PC-9 (cell line): Measurements from ENCODE around the gene HBA2. TPM values are rescaled to one million over a fixed set of nuclear protein-coding genes. Genes with fewer than 3 reads are reported as not detected.

ENCODE experiments used
- BruUV-seq: library from RNA; stranded (reverse); fragments of 400-500 nt; replicated peaks from 2 replicates; lab custom pipeline; 2021; lab: Mats Ljungman, UMichigan
- CTCF ChIA-PET: fragments of 300-600 bp; sonication (Branson Sonifier 250); formaldehyde crosslinking; loops from one replicate; lab custom pipeline; 2022; ENCODE audit warnings: antibody characterized with exemption; lab: Charles Lee
- POLR2A ChIA-PET: fragments of 300-600 bp; sonication (Branson Sonifier 250); formaldehyde crosslinking; loops from one replicate; lab custom pipeline; 2022; ENCODE audit warnings: antibody characterized with exemption; ENCODE audit not compliant: unreplicated experiment; lab: Charles Lee
- DNase-seq, 2 experiments: peaks; one replicate each; pipeline versions ENCODE4 v3.0.0 to v3.0.0-alpha.2; 2015 to 2022; ENCODE audit warnings: mixed read lengths in 1 of 2
- H2AFZ ChIP-seq: fragments of 200-600 bp; sonication (generic); 2 replicates; pipeline ENCODE4 v1.8.1; 2017; ENCODE audit warnings: antibody characterized with exemption
- H3F3A ChIP-seq: fragments of 200-600 bp; sonication (generic); 2 replicates; pipeline ENCODE4 v1.8.1; 2017; ENCODE audit warnings: antibody characterized with exemption, mild to moderate bottlenecking, low read depth; ENCODE audit not compliant: insufficient read depth
- H3K27ac ChIP-seq: fragments of 200-600 bp; sonication (generic); 2 replicates; pipeline ENCODE4 v1.6.1; 2016; ENCODE audit warnings: mixed run types
- H3K27me3 ChIP-seq: fragments of 200-600 bp; sonication (generic); 2 replicates; pipeline ENCODE4 v1.6.1; 2016; ENCODE audit warnings: low read depth, mixed run types; ENCODE audit not compliant: insufficient read depth
- H3K36me3 ChIP-seq: fragments of 200-600 bp; sonication (generic); 2 replicates; pipeline ENCODE4 v1.6.1; 2016; ENCODE audit warnings: low read depth, mixed run types
- H3K4me1 ChIP-seq: fragments of 200-600 bp; sonication (generic); replicated peaks from 2 replicates; pipeline ENCODE4 v1.6.1; 2016; ENCODE audit warnings: mixed run types; ENCODE audit not compliant: insufficient read depth
- H3K4me2 ChIP-seq: fragments of 200-600 bp; sonication (generic); 2 replicates; pipeline ENCODE4 v1.6.1; 2017; ENCODE audit warnings: mixed run types
- H3K4me3 ChIP-seq: fragments of 200-600 bp; sonication (generic); 2 replicates; pipeline ENCODE4 v1.6.1; 2016; ENCODE audit warnings: mixed run types
- H3K79me2 ChIP-seq: fragments of 200-600 bp; sonication (generic); 2 replicates; pipeline ENCODE4 v1.6.1; 2017; ENCODE audit warnings: low read depth, mixed run types
- H3K9me2 ChIP-seq: fragments of 200-600 bp; sonication (generic); 2 replicates; pipeline ENCODE4 v1.8.1; 2017; ENCODE audit warnings: mild to moderate bottlenecking; ENCODE audit not compliant: insufficient read depth
- H3K9me3 ChIP-seq: fragments of 200-600 bp; sonication (generic); 2 replicates; pipeline ENCODE4 v1.8.1; 2016; ENCODE audit warnings: low read depth; ENCODE audit not compliant: insufficient read depth
- H4K20me1 ChIP-seq: fragments of 200-600 bp; sonication (generic); 2 replicates; pipeline ENCODE4 v1.8.1; 2017; ENCODE audit not compliant: insufficient read depth
- EZH2 ChIP-seq: fragments of 200-600 bp; sonication (generic); IDR thresholded peaks from 2 replicates; pipeline ENCODE4 v1.8.0; 2017; ENCODE audit warnings: antibody characterized with exemption, low read depth
- intact Hi-C: fragments of 100-400 bp; cut with micrococcal nuclease; formaldehyde crosslinking; loops from one replicate; pipeline ENCODE4 v1.10.0; 2022; ENCODE audit not compliant: unreplicated experiment
- total RNA-seq: library from RNA; stranded (reverse); gene quantifications from 2 replicates; pipeline ENCODE4 v1.2.3, GENCODE V29; 2021
- TF ChIP-seq, protein P1 (sequence below): fragments of 200-600 bp; sonication (generic); conservative IDR thresholded peaks from 2 replicates; pipeline ENCODE4 v1.6.1; 2017; ENCODE audit warnings: mixed run types, antibody characterized with exemption, mild to moderate bottlenecking, moderate library complexity

HBA2 gene
- total RNA-seq, 1 experiment from 2014 or later = not detected

DNA sequence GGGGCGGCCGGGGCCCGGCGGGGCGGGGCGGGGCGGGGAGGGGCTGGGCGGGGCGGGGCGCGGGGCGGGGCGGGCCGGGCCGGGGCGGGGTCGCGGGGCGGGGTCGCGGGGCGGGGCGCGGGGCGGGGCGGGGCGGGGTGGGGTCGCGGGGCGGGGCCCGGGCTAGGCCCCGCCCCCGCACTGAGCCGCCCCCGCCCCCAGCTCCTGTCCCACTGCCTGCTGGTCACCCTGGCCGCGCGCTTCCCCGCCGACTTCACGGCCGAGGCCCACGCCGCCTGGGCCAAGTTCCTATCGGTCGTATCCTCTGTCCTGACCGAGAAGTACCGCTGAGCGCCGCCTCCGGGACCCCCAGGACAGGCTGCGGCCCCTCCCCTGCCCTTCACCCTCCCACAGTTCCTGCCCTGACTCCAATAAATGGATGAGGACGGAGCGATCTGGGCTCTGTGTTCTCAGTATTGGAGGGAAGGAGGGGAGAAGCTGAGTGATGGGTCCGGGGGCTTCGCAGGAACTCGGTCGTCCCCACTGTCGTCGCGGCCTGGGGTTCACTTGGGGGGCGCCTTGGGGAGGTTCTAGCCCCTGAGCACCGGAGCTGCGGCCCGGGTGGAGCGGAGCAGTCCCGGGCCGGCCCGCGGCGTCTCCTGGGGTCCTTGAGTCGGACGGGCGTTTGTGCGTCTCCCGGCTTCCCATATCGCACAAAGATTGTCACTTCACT, 7.7 kb upstream of the HBA2 start:
- Histone ChIP-seq H3K27ac (no peak overlapping the region), H2AFZ (no peak overlapping the region)
- no TSS peak for BruUV-seq

DNA sequence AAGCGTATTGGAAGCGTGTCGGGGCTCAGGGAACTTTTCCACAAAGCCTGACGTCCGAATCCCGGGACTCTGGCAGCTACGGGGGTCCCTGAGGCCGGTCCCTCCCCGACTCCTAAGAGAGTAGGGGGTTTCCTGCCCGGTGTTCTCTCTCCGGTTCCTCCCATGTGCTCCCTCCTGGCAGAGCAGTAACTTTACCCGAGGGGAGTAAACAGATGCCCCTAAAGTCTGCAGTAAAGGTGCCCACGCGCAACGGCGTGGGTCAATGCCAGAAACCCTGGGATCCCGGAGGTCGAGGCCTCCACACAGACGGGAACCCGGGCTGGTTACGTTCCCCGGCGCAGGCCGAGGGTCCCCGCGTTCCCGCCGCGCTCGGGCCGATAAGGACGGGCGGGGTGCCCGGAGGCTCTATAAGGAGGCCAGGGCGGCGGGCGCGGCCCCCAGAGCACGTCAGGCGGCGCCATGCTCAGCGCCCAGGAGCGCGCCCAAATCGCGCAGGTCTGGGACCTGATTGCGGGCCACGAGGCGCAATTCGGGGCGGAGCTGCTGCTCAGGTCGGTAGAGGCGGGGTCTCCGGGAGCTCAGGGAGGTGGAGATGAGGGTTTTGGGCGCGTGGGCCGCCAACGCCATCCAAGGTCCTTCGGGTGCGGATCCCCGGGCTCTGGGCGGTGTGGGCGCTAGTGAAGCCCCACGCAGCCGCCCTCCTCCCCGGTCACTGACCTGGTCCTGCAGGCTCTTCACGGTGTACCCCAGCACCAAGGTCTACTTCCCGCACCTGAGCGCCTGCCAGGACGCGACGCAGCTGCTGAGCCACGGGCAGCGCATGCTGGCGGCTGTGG, 6.9 kb upstream of the HBA2 start, which contains the start of gene HBM:
HBM (plus strand) TSS at position 440 of the 836 bp plus-strand sequence; CDS start at position 460, 20 bp downstream.
- Histone ChIP-seq H3K4me1 (no peaks in the 10 kb centered on the region), H3K79me2 (no peaks in the 10 kb centered on the region), H3K27ac (no peak within 1 kb of the TSS), H3K9me3 (no peaks in the 10 kb centered on the region), H3K27me3 (peaks cover 17% of the 10 kb centered on the region), H3K9me2 (no peaks in the 10 kb centered on the region), H3K36me3 (no peaks in the 10 kb centered on the region), H4K20me1 (no peaks in the 10 kb centered on the region), H3K4me3 (no peak within 1 kb of the TSS), H3F3A (peaks cover 6% of the 10 kb centered on the region; the same call in 1 of the 2 replicates), H2AFZ (no peak within 1 kb of the TSS), H3K4me2 (no peak within 1 kb of the TSS)
- DNase-seq = no peak
- TF ChIP-seq, protein P1, sequence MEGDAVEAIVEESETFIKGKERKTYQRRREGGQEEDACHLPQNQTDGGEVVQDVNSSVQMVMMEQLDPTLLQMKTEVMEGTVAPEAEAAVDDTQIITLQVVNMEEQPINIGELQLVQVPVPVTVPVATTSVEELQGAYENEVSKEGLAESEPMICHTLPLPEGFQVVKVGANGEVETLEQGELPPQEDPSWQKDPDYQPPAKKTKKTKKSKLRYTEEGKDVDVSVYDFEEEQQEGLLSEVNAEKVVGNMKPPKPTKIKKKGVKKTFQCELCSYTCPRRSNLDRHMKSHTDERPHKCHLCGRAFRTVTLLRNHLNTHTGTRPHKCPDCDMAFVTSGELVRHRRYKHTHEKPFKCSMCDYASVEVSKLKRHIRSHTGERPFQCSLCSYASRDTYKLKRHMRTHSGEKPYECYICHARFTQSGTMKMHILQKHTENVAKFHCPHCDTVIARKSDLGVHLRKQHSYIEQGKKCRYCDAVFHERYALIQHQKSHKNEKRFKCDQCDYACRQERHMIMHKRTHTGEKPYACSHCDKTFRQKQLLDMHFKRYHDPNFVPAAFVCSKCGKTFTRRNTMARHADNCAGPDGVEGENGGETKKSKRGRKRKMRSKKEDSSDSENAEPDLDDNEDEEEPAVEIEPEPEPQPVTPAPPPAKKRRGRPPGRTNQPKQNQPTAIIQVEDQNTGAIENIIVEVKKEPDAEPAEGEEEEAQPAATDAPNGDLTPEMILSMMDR = no peak
- TF ChIP-seq EZH2 = no peak
- no TSS peak for BruUV-seq
- ChIA-PET POLR2A (no interaction called here), CTCF (no interaction called here)
- intact Hi-C loops = no loop called here

More for the DNA sequence above, 7.7 kb upstream of the HBA2 start:
- H3K79me2 ChIP-seq = no peaks in the 10 kb centered on the region
- H3K4me3 ChIP-seq = no peak overlapping the region
- no peaks in the 10 kb centered on the region for H3K4me1 ChIP-seq
- no peaks in the 10 kb centered on the region for H3K9me3 ChIP-seq
- no peaks in the 10 kb centered on the region for H3K9me2 ChIP-seq
- H3K27me3 ChIP-seq = peaks cover 14% of the 10 kb centered on the region
- intact Hi-C loops = no loop called here
- ChIA-PET POLR2A (no interaction called here), CTCF (no interaction called here)
- H3K4me2 ChIP-seq = no peak overlapping the region
- DNase-seq = no peak
- no peaks in the 10 kb centered on the region for H3K36me3 ChIP-seq
- TF ChIP-seq EZH2 = no peak
- TF ChIP-seq, protein P1 = no peak
- H4K20me1 ChIP-seq = no peaks in the 10 kb centered on the region
- H3F3A ChIP-seq = peaks cover 6% of the 10 kb centered on the region; the same call in 1 of the 2 replicates

DNA sequence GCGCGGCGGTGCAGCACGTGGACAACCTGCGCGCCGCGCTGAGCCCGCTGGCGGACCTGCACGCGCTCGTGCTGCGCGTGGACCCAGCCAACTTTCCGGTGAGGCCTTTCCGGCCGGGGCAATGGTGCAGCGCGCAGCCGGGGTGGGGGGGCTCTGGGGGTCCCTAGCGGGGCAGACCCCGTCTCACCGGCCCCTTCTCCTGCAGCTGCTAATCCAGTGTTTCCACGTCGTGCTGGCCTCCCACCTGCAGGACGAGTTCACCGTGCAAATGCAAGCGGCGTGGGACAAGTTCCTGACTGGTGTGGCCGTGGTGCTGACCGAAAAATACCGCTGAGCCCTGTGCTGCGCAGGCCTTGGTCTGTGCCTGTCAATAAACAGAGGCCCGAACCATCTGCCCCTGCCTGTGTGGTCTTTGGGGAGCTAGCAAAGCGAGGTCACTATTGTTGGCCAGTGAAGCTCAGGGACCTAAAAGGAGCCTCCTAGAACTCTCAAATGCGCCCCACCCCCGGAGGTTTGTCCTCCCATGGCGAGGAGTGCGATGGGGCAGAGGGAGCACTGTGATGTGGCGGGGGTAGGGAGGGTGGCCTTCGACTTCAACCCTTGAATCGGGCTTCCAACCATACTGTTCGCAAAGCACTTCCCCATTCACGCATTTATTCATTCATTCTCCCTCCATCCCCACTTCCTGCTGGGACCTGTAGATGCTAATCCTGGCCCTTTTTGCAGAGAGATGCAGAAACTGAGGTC, 6.1 kb upstream of the HBA2 start:
- H3K4me1 ChIP-seq = no peaks in the 10 kb centered on the region
- ChIA-PET CTCF (no interaction called here), POLR2A (no interaction called here)
- H3K36me3 ChIP-seq = no peaks in the 10 kb centered on the region
- no peaks in the 10 kb centered on the region for H3K79me2 ChIP-seq
- BruUV-seq = no TSS peak
- no peaks in the 10 kb centered on the region for H4K20me1 ChIP-seq
- no peaks in the 10 kb centered on the region for H3K9me3 ChIP-seq
- H3K4me2 ChIP-seq = no peak overlapping the region
- intact Hi-C loops = no loop called here
- no peak for DNase-seq
- no peak overlapping the region for H3K4me3 ChIP-seq
- H3K9me2 ChIP-seq = no peaks in the 10 kb centered on the region
- H2AFZ ChIP-seq = no peak overlapping the region
- H3K27me3 ChIP-seq = peaks cover 14% of the 10 kb centered on the region
- TF ChIP-seq, protein P1 = no peak
- no peak for TF ChIP-seq EZH2
- peaks cover 6% of the 10 kb centered on the region; the same call in 1 of the 2 replicates for H3F3A ChIP-seq
- no peak overlapping the region for H3K27ac ChIP-seq
